ENCODE measurements around the gene GNB5.
A peak's percentile ranks its signal among the peaks of the same experiment; 100 is the strongest.

GNB5 gene

DNA sequence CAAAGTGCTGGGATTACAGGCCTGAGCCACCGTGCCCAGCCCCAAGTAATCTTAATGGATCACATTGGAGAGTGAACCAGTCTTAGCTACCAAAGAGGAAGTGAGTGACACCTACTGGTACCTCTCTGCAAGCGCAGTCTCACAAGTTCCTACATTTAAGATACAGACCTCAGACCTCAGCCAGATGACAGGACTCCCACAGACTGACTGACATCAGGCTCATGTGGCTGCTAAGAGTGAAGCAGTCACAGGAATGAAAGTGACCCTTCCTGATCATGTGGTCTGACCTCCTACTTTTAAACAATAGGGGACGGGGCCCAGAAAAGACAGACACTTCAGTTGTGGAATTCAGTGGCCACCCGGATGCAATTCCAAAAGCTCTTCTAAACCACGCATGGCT lies 36.3 kb upstream of the GNB5 start:
- Histone ChIP-seq H3K4ac (ENCODE audit: low read depth, low read length) (no peak overlapping the region), H2AK5ac (ENCODE audit: low read length) (no peak overlapping the region), H3K4me3 (ENCODE audit: low read length) (no peak overlapping the region), H4K5ac (ENCODE audit: low read length) (no peak overlapping the region), H3K18ac (ENCODE audit: low read length) (no peak overlapping the region), H3K4me1 (ENCODE audit: control insufficient read depth, low read depth, low read length) (no peaks in the 10 kb centered on the region), H3K27me3 (ENCODE audit: insufficient read depth, low read length, poor library complexity) (no peaks in the 10 kb centered on the region), H3K79me2 (ENCODE audit: control insufficient read depth, insufficient read depth, low read length) (no peaks in the 10 kb centered on the region), H3K23ac (ENCODE audit: low read length) (no peak overlapping the region), H3K4me2 (ENCODE audit: low read length) (no peak overlapping the region), H3K9ac (ENCODE audit: low read length) (no peak overlapping the region), H3K79me1 (ENCODE audit: low read length) (no peaks in the 10 kb centered on the region), H2BK120ac (ENCODE audit: low read depth, low read length) (no peak overlapping the region), H2BK15ac (replicated peaks; ENCODE audit: low read depth) (no peak overlapping the region), H4K8ac (ENCODE audit: low read depth, low read length) (no peak overlapping the region), H3K56ac (ENCODE audit: low read length) (no peak overlapping the region), H2BK5ac (ENCODE audit: low read length) (no peak overlapping the region), H3K27ac (ENCODE audit: low read depth, low read length) (no peak overlapping the region), H3K36me3 (ENCODE audit: control insufficient read depth, insufficient read depth, low read length) (peaks cover 1% of the 10 kb centered on the region)
- peak; percentile 97 for DNase-seq
- no CpG with 5 or more reads among the region's 5 CpGs for WGBS (ENCODE audit: extremely low coverage, insufficient coverage, low lambda C conversion rate)

- Histone ChIP-seq H3K9ac (ENCODE audit: low read length) (no peak overlapping the region), H2AK5ac (ENCODE audit: low read length) (no peak overlapping the region), H3K27me3 (ENCODE audit: insufficient read depth, low read length, poor library complexity) (no peaks in the 10 kb centered on the region), H3K36me3 (ENCODE audit: control insufficient read depth, insufficient read depth, low read length) (peaks cover 1% of the 10 kb centered on the region), H4K8ac (ENCODE audit: low read depth, low read length) (no peak overlapping the region), H3K18ac (ENCODE audit: low read length) (no peak overlapping the region), H3K23ac (ENCODE audit: low read length) (no peak overlapping the region), H3K4me3 (ENCODE audit: low read length) (no peak overlapping the region), H3K27ac (ENCODE audit: low read depth, low read length) (no peak overlapping the region), H3K79me1 (ENCODE audit: low read length) (no peaks in the 10 kb centered on the region), H3K4ac (ENCODE audit: low read depth, low read length) (no peak overlapping the region), H3K56ac (ENCODE audit: low read length) (no peak overlapping the region), H3K79me2 (ENCODE audit: control insufficient read depth, insufficient read depth, low read length) (no peaks in the 10 kb centered on the region), H4K5ac (ENCODE audit: low read length) (no peak overlapping the region), H3K4me2 (ENCODE audit: low read length) (no peak overlapping the region), H3K4me1 (ENCODE audit: control insufficient read depth, low read depth, low read length) (no peaks in the 10 kb centered on the region), H2BK120ac (ENCODE audit: low read depth, low read length) (no peak overlapping the region), H2BK15ac (replicated peaks; ENCODE audit: low read depth) (no peak overlapping the region), H2BK5ac (ENCODE audit: low read length) (no peak overlapping the region)
- no CpG with 5 or more reads among the region's 8 CpGs for WGBS (ENCODE audit: extremely low coverage, insufficient coverage, low lambda C conversion rate)
- DNase-seq: no peak
Measured at GRCh38 chr15:52225230-52225629, 34.0 kb upstream of the GNB5 start.

DNA sequence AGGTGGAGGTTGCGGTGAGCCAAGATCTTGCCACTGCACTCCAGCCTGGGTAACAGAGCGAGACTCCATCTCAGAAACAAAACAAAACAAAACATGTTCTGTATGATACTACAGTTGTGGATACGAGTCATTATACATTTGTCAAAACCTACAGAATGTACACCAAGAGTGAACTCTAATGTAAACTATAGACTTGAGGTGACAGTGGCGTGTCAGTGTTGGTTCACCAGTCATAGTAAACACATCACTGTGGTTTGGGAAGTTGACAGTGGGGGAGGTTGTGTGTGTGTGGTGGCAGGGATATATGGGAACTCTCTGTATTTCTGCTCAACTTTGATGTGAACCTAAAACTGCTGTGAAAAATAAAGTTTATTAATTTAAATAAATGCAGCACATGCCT lies 33.0 kb upstream of the GNB5 start:
- no peak overlapping the region for H2BK120ac ChIP-seq (ENCODE audit: low read depth, low read length)
- no peak overlapping the region for H3K56ac ChIP-seq (ENCODE audit: low read length)
- H3K4me1 ChIP-seq (ENCODE audit: control insufficient read depth, low read depth, low read length): no peaks in the 10 kb centered on the region
- no peak overlapping the region for H3K23ac ChIP-seq (ENCODE audit: low read length)
- no peak overlapping the region for H2BK15ac ChIP-seq (replicated peaks; ENCODE audit: low read depth)
- no peaks in the 10 kb centered on the region for H3K79me2 ChIP-seq (ENCODE audit: control insufficient read depth, insufficient read depth, low read length)
- H3K27ac ChIP-seq (ENCODE audit: low read depth, low read length): no peak overlapping the region
- H4K8ac ChIP-seq (ENCODE audit: low read depth, low read length): no peak overlapping the region
- no peak overlapping the region for H3K9ac ChIP-seq (ENCODE audit: low read length)
- H3K18ac ChIP-seq (ENCODE audit: low read length): no peak overlapping the region
- H4K5ac ChIP-seq (ENCODE audit: low read length): no peak overlapping the region
- no peak overlapping the region for H2BK5ac ChIP-seq (ENCODE audit: low read length)
- H3K79me1 ChIP-seq (ENCODE audit: low read length): no peaks in the 10 kb centered on the region
- H3K4me3 ChIP-seq (ENCODE audit: low read length): no peak overlapping the region
- WGBS (ENCODE audit: extremely low coverage, insufficient coverage, low lambda C conversion rate): no CpG with 5 or more reads among the region's 4 CpGs
- H3K4me2 ChIP-seq (ENCODE audit: low read length): no peak overlapping the region
- no peak overlapping the region for H3K4ac ChIP-seq (ENCODE audit: low read depth, low read length)
- H3K36me3 ChIP-seq (ENCODE audit: control insufficient read depth, insufficient read depth, low read length): peaks cover 1% of the 10 kb centered on the region
- DNase-seq: no peak
- no peak overlapping the region for H2AK5ac ChIP-seq (ENCODE audit: low read length)
- no peaks in the 10 kb centered on the region for H3K27me3 ChIP-seq (ENCODE audit: insufficient read depth, low read length, poor library complexity)

DNA sequence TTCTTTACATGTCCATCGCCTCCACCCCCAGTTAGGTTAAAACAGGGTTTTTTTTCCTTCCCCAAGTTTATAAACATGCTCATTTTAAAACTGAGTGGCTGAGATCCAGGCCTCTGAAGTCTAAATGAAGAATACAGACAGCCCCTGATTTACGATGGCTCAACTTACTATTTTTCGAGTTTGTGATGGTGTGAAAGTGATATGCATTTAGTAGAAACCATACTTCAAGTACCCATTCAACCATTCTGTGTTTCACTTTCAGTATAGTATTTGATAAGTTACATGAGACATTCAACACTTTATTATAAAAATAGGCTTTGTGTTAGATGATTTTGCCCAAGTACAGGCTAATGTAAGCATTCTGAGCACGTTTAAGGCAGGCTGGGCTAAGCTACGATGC lies 30.5 kb upstream of the GNB5 start:
- DNase-seq: no peak
- Histone ChIP-seq H3K36me3 (ENCODE audit: control insufficient read depth, insufficient read depth, low read length) (peaks cover 1% of the 10 kb centered on the region), H4K8ac (ENCODE audit: low read depth, low read length) (no peak overlapping the region), H2BK5ac (ENCODE audit: low read length) (no peak overlapping the region), H2BK120ac (ENCODE audit: low read depth, low read length) (no peak overlapping the region), H3K56ac (ENCODE audit: low read length) (no peak overlapping the region), H4K5ac (ENCODE audit: low read length) (no peak overlapping the region), H3K9ac (ENCODE audit: low read length) (no peak overlapping the region), H3K23ac (ENCODE audit: low read length) (no peak overlapping the region), H3K79me2 (ENCODE audit: control insufficient read depth, insufficient read depth, low read length) (no peaks in the 10 kb centered on the region), H3K4me1 (ENCODE audit: control insufficient read depth, low read depth, low read length) (no peaks in the 10 kb centered on the region), H2AK5ac (ENCODE audit: low read length) (no peak overlapping the region), H2BK15ac (replicated peaks; ENCODE audit: low read depth) (no peak overlapping the region), H3K4me2 (ENCODE audit: low read length) (no peak overlapping the region), H3K18ac (ENCODE audit: low read length) (no peak overlapping the region), H3K4ac (ENCODE audit: low read depth, low read length) (no peak overlapping the region), H3K79me1 (ENCODE audit: low read length) (no peaks in the 10 kb centered on the region), H3K27me3 (ENCODE audit: insufficient read depth, low read length, poor library complexity) (no peaks in the 10 kb centered on the region), H3K27ac (ENCODE audit: low read depth, low read length) (no peak overlapping the region), H3K4me3 (ENCODE audit: low read length) (no peak overlapping the region)
- no CpG with 5 or more reads among the region's 5 CpGs for WGBS (ENCODE audit: extremely low coverage, insufficient coverage, low lambda C conversion rate)

- no peak overlapping the region for H3K27ac ChIP-seq (ENCODE audit: low read depth, low read length)
- no peak overlapping the region for H2BK15ac ChIP-seq (replicated peaks; ENCODE audit: low read depth)
- no peak overlapping the region for H3K4me3 ChIP-seq (ENCODE audit: low read length)
- no peak overlapping the region for H2BK120ac ChIP-seq (ENCODE audit: low read depth, low read length)
- WGBS (ENCODE audit: extremely low coverage, insufficient coverage, low lambda C conversion rate): no CpG with 5 or more reads among the region's 7 CpGs
- H3K9ac ChIP-seq (ENCODE audit: low read length): no peak overlapping the region
- H4K5ac ChIP-seq (ENCODE audit: low read length): no peak overlapping the region
- no peaks in the 10 kb centered on the region for H3K4me1 ChIP-seq (ENCODE audit: control insufficient read depth, low read depth, low read length)
- no peak for DNase-seq
- H2AK5ac ChIP-seq (ENCODE audit: low read length): no peak overlapping the region
- no peak overlapping the region for H4K8ac ChIP-seq (ENCODE audit: low read depth, low read length)
- H3K36me3 ChIP-seq (ENCODE audit: control insufficient read depth, insufficient read depth, low read length): peaks cover 1% of the 10 kb centered on the region
- H3K23ac ChIP-seq (ENCODE audit: low read length): no peak overlapping the region
- H3K27me3 ChIP-seq (ENCODE audit: insufficient read depth, low read length, poor library complexity): no peaks in the 10 kb centered on the region
- H3K79me1 ChIP-seq (ENCODE audit: low read length): no peaks in the 10 kb centered on the region
- no peak overlapping the region for H3K56ac ChIP-seq (ENCODE audit: low read length)
- H3K18ac ChIP-seq (ENCODE audit: low read length): no peak overlapping the region
- no peak overlapping the region for H3K4ac ChIP-seq (ENCODE audit: low read depth, low read length)
- no peaks in the 10 kb centered on the region for H3K79me2 ChIP-seq (ENCODE audit: control insufficient read depth, insufficient read depth, low read length)
- no peak overlapping the region for H2BK5ac ChIP-seq (ENCODE audit: low read length)
- H3K4me2 ChIP-seq (ENCODE audit: low read length): no peak overlapping the region
Measured at GRCh38 chr15:52220937-52221660, 29.9 kb upstream of the GNB5 start.

- no peak overlapping the region for H3K9ac ChIP-seq (ENCODE audit: low read length)
- no peak overlapping the region for H3K56ac ChIP-seq (ENCODE audit: low read length)
- H3K79me2 ChIP-seq (ENCODE audit: control insufficient read depth, insufficient read depth, low read length): no peaks in the 10 kb centered on the region
- H3K27ac ChIP-seq (ENCODE audit: low read depth, low read length): no peak overlapping the region
- H4K8ac ChIP-seq (ENCODE audit: low read depth, low read length): no peak overlapping the region
- H3K4me2 ChIP-seq (ENCODE audit: low read length): no peak overlapping the region
- no peak overlapping the region for H2BK15ac ChIP-seq (replicated peaks; ENCODE audit: low read depth)
- no peak overlapping the region for H3K18ac ChIP-seq (ENCODE audit: low read length)
- no peak for DNase-seq
- H3K4ac ChIP-seq (ENCODE audit: low read depth, low read length): no peak overlapping the region
- H3K36me3 ChIP-seq (ENCODE audit: control insufficient read depth, insufficient read depth, low read length): peaks cover 1% of the 10 kb centered on the region
- no peaks in the 10 kb centered on the region for H3K4me1 ChIP-seq (ENCODE audit: control insufficient read depth, low read depth, low read length)
- H3K23ac ChIP-seq (ENCODE audit: low read length): no peak overlapping the region
- H2BK5ac ChIP-seq (ENCODE audit: low read length): no peak overlapping the region
- H2AK5ac ChIP-seq (ENCODE audit: low read length): no peak overlapping the region
- no peaks in the 10 kb centered on the region for H3K79me1 ChIP-seq (ENCODE audit: low read length)
- no CpG with 5 or more reads among the region's 6 CpGs for WGBS (ENCODE audit: extremely low coverage, insufficient coverage, low lambda C conversion rate)
- no peaks in the 10 kb centered on the region for H3K27me3 ChIP-seq (ENCODE audit: insufficient read depth, low read length, poor library complexity)
- H4K5ac ChIP-seq (ENCODE audit: low read length): no peak overlapping the region
- no peak overlapping the region for H3K4me3 ChIP-seq (ENCODE audit: low read length)
- H2BK120ac ChIP-seq (ENCODE audit: low read depth, low read length): no peak overlapping the region
Measured at GRCh38 chr15:52220251-52220650, 29.1 kb upstream of the GNB5 start.

All from mesendoderm (in vitro differentiated cells).